MCF 10A (cell line): ENCODE results near the gene CD2AP. TPM values are rescaled to one million over a fixed set of nuclear protein-coding genes. Genes with fewer than 3 reads are reported as not detected.

ENCODE experiments used
- BruUV-seq: library from RNA; stranded (reverse); fragments of 400-500 nt; replicated peaks from 2 replicates; lab custom pipeline; 2021; lab: Mats Ljungman, UMichigan
- CTCF ChIA-PET: fragments of 300-600 bp; sonication (Branson Sonifier 250); formaldehyde crosslinking; extraction: SDS; loops from one replicate; lab custom pipeline; 2021; ENCODE audit warnings: antibody characterized with exemption, inconsistent platforms; lab: Yijun Ruan, JAX
- POLR2A ChIA-PET: fragments of 300-600, 350-650 bp; sonication (Branson Sonifier 250); formaldehyde crosslinking; extraction: SDS; loops from one replicate; lab custom pipeline; 2020; ENCODE audit warnings: antibody characterized with exemption, inconsistent platforms; lab: Yijun Ruan, JAX
- DNase-seq: peaks from one replicate; pipeline ENCODE4 v3.0.0-alpha.2; 2018; ENCODE audit not compliant: unreplicated experiment
- H3K27ac Mint-ChIP-seq: one replicate; pipeline ENCODE4 v1.8.0; 2022; ENCODE audit warnings: mild to moderate bottlenecking, low read depth, mixed read lengths; ENCODE audit not compliant: unreplicated experiment
- H3K27me3 Mint-ChIP-seq: one replicate; pipeline ENCODE4 v1.8.0; 2022; ENCODE audit warnings: mixed read lengths; ENCODE audit not compliant: insufficient read depth, unreplicated experiment
- H3K36me3 Mint-ChIP-seq: one replicate; pipeline ENCODE4 v1.8.0; 2022; ENCODE audit warnings: mild to moderate bottlenecking, moderate library complexity, mixed read lengths; ENCODE audit not compliant: insufficient read depth, unreplicated experiment
- H3K4me1 Mint-ChIP-seq: one replicate; pipeline ENCODE4 v1.8.0; 2022; ENCODE audit warnings: mixed read lengths; ENCODE audit not compliant: insufficient read depth, unreplicated experiment
- H3K4me3 Mint-ChIP-seq: one replicate; pipeline ENCODE4 v1.8.0; 2022; ENCODE audit warnings: mild to moderate bottlenecking, moderate library complexity, mixed read lengths; ENCODE audit not compliant: unreplicated experiment
- H3K9me3 Mint-ChIP-seq: one replicate; pipeline ENCODE4 v1.8.0; 2022; ENCODE audit warnings: mixed read lengths; ENCODE audit not compliant: unreplicated experiment
- CTCF ChIP-seq: fragments of 200-600 bp; IDR thresholded peaks from one replicate; pipeline ENCODE4 v1.8.0; 2022; ENCODE audit warnings: antibody characterized with exemption, mild to moderate bottlenecking; ENCODE audit not compliant: unreplicated experiment
- intact Hi-C: fragments of 100-400 bp; cut with micrococcal nuclease; formaldehyde crosslinking; loops from 2 replicates; pipeline ENCODE4 v1.14.1; 2022
- total RNA-seq: library from RNA; stranded (reverse); gene quantifications from 2 replicates; pipeline ENCODE4 v1.2.3, GENCODE V29; 2022

The CD2AP gene
- total RNA-seq, 1 experiment from 2014 or later = 40.3 TPM

GRCh38 chr6:47447722-47448121 is 29.9 kb upstream of the CD2AP start:
- POLR2A ChIA-PET = no interaction called here
- Mint-ChIP-seq H3K27me3 (no peaks in the 10 kb centered on the region), H3K4me3 (no peak overlapping the region)

GRCh38 chr6:47451162-47451561 is 26.4 kb upstream of the CD2AP start:
- Mint-ChIP-seq H3K4me1 (peaks cover 12% of the 10 kb centered on the region), H3K9me3 (no peaks in the 10 kb centered on the region), H3K4me3 (no peak overlapping the region), H3K27me3 (no peaks in the 10 kb centered on the region), H3K27ac (no peak overlapping the region), H3K36me3 (no peaks in the 10 kb centered on the region)
- intact Hi-C loops = no loop called here
- no peak for TF ChIP-seq CTCF
- ChIA-PET POLR2A (no interaction called here), CTCF (interaction anchor here (1.4 kb wide), 1 partner anchor 37 kb away, joined by 5 read pairs; no protein-coding TSS in a partner anchor)
- BruUV-seq = no TSS peak
- DNase-seq = no peak

More at GRCh38 chr6:47447722-47448121, 29.9 kb upstream of the CD2AP start:
- Mint-ChIP-seq H3K4me1 (peaks cover 12% of the 10 kb centered on the region), H3K27ac (no peak overlapping the region), H3K9me3 (no peaks in the 10 kb centered on the region), H3K36me3 (peaks cover 6% of the 10 kb centered on the region)
- BruUV-seq = no TSS peak
- intact Hi-C loops = no loop called here
- no peak for TF ChIP-seq CTCF
- no peak for DNase-seq
- CTCF ChIA-PET = no interaction called here

- H3K9me3 Mint-ChIP-seq = no peaks in the 10 kb centered on the region
- DNase-seq = no peak
- no peaks in the 10 kb centered on the region for H3K27me3 Mint-ChIP-seq
- ChIA-PET CTCF (interaction anchor here (1.0 kb wide), 2 partner anchors 15 to 124 kb away, joined by 3 read pairs; no protein-coding TSS in a partner anchor), POLR2A (interaction anchor here (0.6 kb wide), 1 partner anchor 1291 kb away, joined by 4 read pairs; no protein-coding TSS in a partner anchor)
- no peaks in the 10 kb centered on the region for H3K4me1 Mint-ChIP-seq
- TF ChIP-seq CTCF = no peak
- intact Hi-C loops = no loop called here
- no TSS peak for BruUV-seq
- H3K27ac Mint-ChIP-seq = no peak overlapping the region
- H3K36me3 Mint-ChIP-seq = no peaks in the 10 kb centered on the region
- no peak overlapping the region for H3K4me3 Mint-ChIP-seq
These were observed 24.7 kb upstream of the CD2AP start for GRCh38 chr6:47452899-47453298.

GRCh38 chr6:47453372-47453936 is 24.1 kb upstream of the CD2AP start:
- CTCF ChIA-PET = interaction anchor here (1.0 kb wide), 2 partner anchors 15 to 124 kb away, joined by 3 read pairs; no protein-coding TSS in a partner anchor
- Mint-ChIP-seq H3K27ac (no peak overlapping the region), H3K27me3 (no peaks in the 10 kb centered on the region), H3K9me3 (no peaks in the 10 kb centered on the region), H3K4me1 (no peaks in the 10 kb centered on the region), H3K36me3 (no peaks in the 10 kb centered on the region), H3K4me3 (no peak overlapping the region)
- intact Hi-C loops = no loop called here
- BruUV-seq = no TSS peak
- TF ChIP-seq CTCF = no peak
- POLR2A ChIA-PET = interaction anchor here (0.6 kb wide), 2 partner anchors 174 to 1290 kb away, joined by 3 to 4 read pairs; no protein-coding TSS in a partner anchor
- no peak for DNase-seq
